GM21515 (cell line): ENCODE data around the gene SMG6.
"Not testable (repeated sequence)": the region's sequence is repeated elsewhere in the genome, so short reads cannot be mapped to it uniquely, and the experiment has no call there.

Experiments used
- ATAC-seq: cut with Tn5 transposase; IDR thresholded peaks from one replicate; pipeline ENCODE4 v1.9.1; 2021; ENCODE audit not compliant: unreplicated experiment

Gene SMG6

GRCh38 chr17:2151358-2152033, 152.1 kb downstream of the SMG6 start:
- no peak for ATAC-seq

GRCh38 chr17:2150806-2151205, 152.8 kb downstream of the SMG6 start:
- ATAC-seq, result no peak

GRCh38 chr17:2149934-2150333, 153.7 kb downstream of the SMG6 start:
- ATAC-seq, result no peak

- no peak for ATAC-seq
These were observed 157.3 kb downstream of the SMG6 start for GRCh38 chr17:2146132-2146871.

- no peak for ATAC-seq
These were observed 158.9 kb downstream of the SMG6 start for GRCh38 chr17:2144701-2145100.

- ATAC-seq, result no peak
These were observed 160.3 kb downstream of the SMG6 start for GRCh38 chr17:2143332-2143731.

GRCh38 chr17:2142682-2143081, 160.9 kb downstream of the SMG6 start:
- not testable (repeated sequence) for ATAC-seq

- no peak for ATAC-seq
These were observed 162.9 kb downstream of the SMG6 start for GRCh38 chr17:2140683-2141082.

GRCh38 chr17:2138761-2139160, 164.8 kb downstream of the SMG6 start:
- ATAC-seq, result no peak

- no peak for ATAC-seq
These were observed 165.3 kb downstream of the SMG6 start for GRCh38 chr17:2138318-2138717.

- peak; percentile 62 for ATAC-seq
These were observed 166.1 kb downstream of the SMG6 start for GRCh38 chr17:2137342-2138098.

- no peak for ATAC-seq
These were observed 167.3 kb downstream of the SMG6 start for GRCh38 chr17:2136241-2136640.

GRCh38 chr17:2128011-2128410, 175.6 kb downstream of the SMG6 start:
- no peak for ATAC-seq

GRCh38 chr17:2125013-2125535, 178.5 kb downstream of the SMG6 start:
- no peak for ATAC-seq

- no peak for ATAC-seq
These were observed 179.2 kb downstream of the SMG6 start for GRCh38 chr17:2124391-2124790.

- ATAC-seq, result no peak
These were observed 180.0 kb downstream of the SMG6 start for GRCh38 chr17:2123375-2124251.

- ATAC-seq, result no peak
These were observed 180.8 kb downstream of the SMG6 start for GRCh38 chr17:2122641-2123302.

GRCh38 chr17:2120586-2121335, 182.8 kb downstream of the SMG6 start:
- no peak for ATAC-seq

- no peak for ATAC-seq
These were observed 190.3 kb downstream of the SMG6 start for GRCh38 chr17:2113279-2113622.

GRCh38 chr17:2111691-2112090, 191.9 kb downstream of the SMG6 start:
- no peak for ATAC-seq
